MG63 (cell line): ENCODE results near the gene SYT13. TPM values are rescaled to one million over a fixed set of nuclear protein-coding genes. Genes with fewer than 3 reads are reported as not detected.
"Not testable (repeated sequence)": the region's sequence is repeated elsewhere in the genome, so short reads cannot be mapped to it uniquely, and the experiment has no call there.

Source experiments
- DNase-seq: peaks from one replicate; pipeline ENCODE4 v3.0.0-alpha.2; 2020
- H3K27me3 ChIP-seq: fragments of 250-450 bp; sonication (Bioruptor Pico); 2 replicates; pipeline ENCODE4 v1.5.1; 2020; ENCODE audit warnings: mild to moderate bottlenecking, moderate library complexity
- H3K36me3 ChIP-seq: fragments of 250-450 bp; sonication (Bioruptor Pico); 2 replicates; pipeline ENCODE4 v1.5.1; 2020; ENCODE audit warnings: mild to moderate bottlenecking, moderate library complexity
- H3K4me3 ChIP-seq: fragments of 250-450 bp; sonication (Bioruptor Pico); 2 replicates; pipeline ENCODE4 v1.5.1; 2020; ENCODE audit warnings: mild to moderate bottlenecking, moderate library complexity
- H3K9me3 ChIP-seq: fragments of 250-450 bp; sonication (Bioruptor Pico); 2 replicates; pipeline ENCODE4 v1.5.1; 2020; ENCODE audit warnings: mild to moderate bottlenecking, moderate library complexity
- total RNA-seq: library from RNA; depleted of rRNA; stranded (reverse); fragments of >200 nt; shearing (Covaris generic); gene quantifications from 2 replicates; pipeline ENCODE4 v1.2.3, GENCODE V29; 2014; ENCODE audit warnings: low replicate concordance

SYT13 gene
- total RNA-seq, 1 experiment from 2014 or later = not detected

DNA sequence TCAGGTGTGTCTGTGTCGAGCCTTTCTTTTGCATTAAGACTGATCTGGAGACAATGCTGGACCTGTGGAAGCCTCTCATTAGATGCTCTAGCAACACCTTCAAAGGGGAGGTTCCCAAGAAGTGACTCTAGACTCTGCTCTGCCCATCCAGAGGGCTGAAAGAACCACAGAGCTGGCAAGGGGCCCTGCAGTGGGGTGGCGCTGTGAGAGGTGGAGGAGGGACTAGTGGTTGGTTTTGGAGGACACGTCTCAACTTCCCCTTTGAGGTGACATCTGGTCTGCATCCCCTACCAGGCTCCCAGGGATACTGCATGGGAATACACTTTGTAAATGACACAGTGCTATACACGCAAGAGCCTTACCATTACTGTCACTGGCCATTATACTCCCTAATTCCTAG, 34.2 kb upstream of the SYT13 start:
- Histone ChIP-seq H3K4me3 (no peak overlapping the region), H3K27me3 (peaks cover 8% of the 10 kb centered on the region), H3K9me3 (no peaks in the 10 kb centered on the region), H3K36me3 (no peaks in the 10 kb centered on the region)
- no peak for DNase-seq

- H3K9me3 ChIP-seq = no peaks in the 10 kb centered on the region
- no peak for DNase-seq
- no peak overlapping the region for H3K4me3 ChIP-seq
- no peaks in the 10 kb centered on the region for H3K36me3 ChIP-seq
- H3K27me3 ChIP-seq = peaks cover 19% of the 10 kb centered on the region
Measured at GRCh38 chr11:45319077-45319476, 32.9 kb upstream of the SYT13 start.

GRCh38 chr11:45318516-45318915, 32.4 kb upstream of the SYT13 start:
- no peak overlapping the region for H3K4me3 ChIP-seq
- no peak for DNase-seq
- no peaks in the 10 kb centered on the region for H3K9me3 ChIP-seq
- H3K27me3 ChIP-seq = peaks cover 24% of the 10 kb centered on the region
- H3K36me3 ChIP-seq = no peaks in the 10 kb centered on the region

GRCh38 chr11:45316258-45316657, 30.1 kb upstream of the SYT13 start:
- H3K4me3 ChIP-seq = no peak overlapping the region
- H3K36me3 ChIP-seq = no peaks in the 10 kb centered on the region
- H3K27me3 ChIP-seq = peaks cover 38% of the 10 kb centered on the region
- DNase-seq = no peak
- no peaks in the 10 kb centered on the region for H3K9me3 ChIP-seq

DNA sequence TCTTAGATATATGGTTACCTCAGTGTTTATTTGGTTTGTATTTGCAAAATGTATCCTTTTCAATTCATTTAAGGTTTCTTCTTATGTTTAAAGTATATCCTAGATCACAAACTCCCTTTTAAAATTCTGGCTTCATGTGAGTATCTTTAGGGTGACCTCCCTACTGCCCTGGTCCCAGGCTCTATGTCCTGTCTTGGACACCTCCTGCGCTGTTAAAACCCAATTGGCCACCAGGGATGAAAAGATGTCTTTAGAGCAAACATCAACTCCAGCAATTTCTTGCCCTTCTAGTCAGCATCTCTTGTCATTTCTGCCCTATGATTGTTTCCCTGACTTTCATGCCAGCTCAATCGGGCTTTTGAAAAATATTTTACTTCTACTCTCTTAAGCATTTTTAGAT, 28.8 kb upstream of the SYT13 start:
- H3K27me3 ChIP-seq = peaks cover 41% of the 10 kb centered on the region
- no peak for DNase-seq
- H3K9me3 ChIP-seq = no peaks in the 10 kb centered on the region
- H3K4me3 ChIP-seq = no peak overlapping the region
- H3K36me3 ChIP-seq = no peaks in the 10 kb centered on the region

GRCh38 chr11:45313171-45313865, 27.2 kb upstream of the SYT13 start:
- Histone ChIP-seq H3K27me3 (peaks cover 41% of the 10 kb centered on the region), H3K9me3 (no peaks in the 10 kb centered on the region), H3K36me3 (no peaks in the 10 kb centered on the region), H3K4me3 (no peak overlapping the region)
- no peak for DNase-seq

DNA sequence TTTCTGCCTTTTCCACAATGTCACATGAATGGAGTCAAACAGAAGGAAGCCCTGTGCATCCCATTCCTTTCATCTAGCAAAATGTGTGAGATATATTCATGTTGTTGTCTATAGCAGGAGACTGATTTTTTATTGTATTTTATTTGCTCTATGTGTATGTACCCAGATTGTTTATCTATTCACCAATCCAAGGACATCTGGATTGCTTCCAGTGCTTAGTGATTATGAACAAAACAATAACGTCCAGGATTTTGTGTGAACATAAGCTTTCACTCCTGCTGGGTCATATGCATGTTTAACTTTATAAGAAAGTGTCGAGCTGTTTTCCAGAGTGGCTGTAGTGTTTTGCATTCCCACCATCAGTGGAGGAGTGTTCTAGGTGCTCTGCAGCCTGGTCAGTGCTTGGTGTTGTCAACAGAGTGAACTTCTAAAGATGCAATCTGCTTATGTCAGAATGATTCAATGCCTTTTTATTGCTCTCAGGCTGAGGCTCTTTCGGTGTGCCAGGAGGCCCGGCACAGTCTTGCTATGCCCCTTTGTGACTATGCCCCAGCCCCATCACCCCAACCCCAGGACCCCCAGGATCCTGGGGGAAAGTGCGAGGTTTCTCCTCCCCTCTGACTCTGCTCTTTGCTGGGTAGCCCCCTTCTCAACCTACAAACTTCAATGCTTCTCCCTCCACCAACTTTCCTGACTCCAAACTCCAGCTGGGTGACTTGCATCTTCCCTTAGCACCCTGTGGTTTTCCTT, 19.9 kb upstream of the SYT13 start:
- Histone ChIP-seq H3K9me3 (peaks cover 4% of the 10 kb centered on the region; the same call in 1 of the 2 replicates), H3K4me3 (no peak overlapping the region), H3K36me3 (no peaks in the 10 kb centered on the region), H3K27me3 (peaks cover 21% of the 10 kb centered on the region)
- DNase-seq = no peak

DNA sequence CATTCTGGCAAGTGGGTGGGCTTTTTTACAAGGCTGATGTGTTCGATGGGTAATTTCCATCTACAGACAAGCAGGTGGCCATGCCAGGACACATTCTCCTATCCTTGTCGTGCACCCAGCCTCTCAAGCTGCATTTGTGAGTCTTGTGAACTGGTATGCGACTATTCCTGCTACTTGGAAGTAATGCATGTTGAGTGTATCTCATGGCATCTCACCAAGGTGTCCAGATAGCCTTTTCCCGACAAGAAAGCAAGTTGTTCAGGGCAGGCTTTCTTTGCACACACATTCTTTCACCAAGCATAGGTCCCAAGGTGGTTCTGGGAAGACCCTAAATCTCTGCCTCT, 18.8 kb upstream of the SYT13 start:
- H3K9me3 ChIP-seq = peaks cover 4% of the 10 kb centered on the region; the same call in 1 of the 2 replicates
- no peak overlapping the region for H3K4me3 ChIP-seq
- H3K27me3 ChIP-seq = peaks cover 18% of the 10 kb centered on the region
- H3K36me3 ChIP-seq = no peaks in the 10 kb centered on the region
- DNase-seq = no peak

- Histone ChIP-seq H3K27me3 (peaks cover 18% of the 10 kb centered on the region), H3K4me3 (no peak overlapping the region), H3K9me3 (peaks cover 4% of the 10 kb centered on the region; the same call in 1 of the 2 replicates), H3K36me3 (no peaks in the 10 kb centered on the region)
- DNase-seq = no peak
Measured at GRCh38 chr11:45304111-45304991, 18.2 kb upstream of the SYT13 start.

DNA sequence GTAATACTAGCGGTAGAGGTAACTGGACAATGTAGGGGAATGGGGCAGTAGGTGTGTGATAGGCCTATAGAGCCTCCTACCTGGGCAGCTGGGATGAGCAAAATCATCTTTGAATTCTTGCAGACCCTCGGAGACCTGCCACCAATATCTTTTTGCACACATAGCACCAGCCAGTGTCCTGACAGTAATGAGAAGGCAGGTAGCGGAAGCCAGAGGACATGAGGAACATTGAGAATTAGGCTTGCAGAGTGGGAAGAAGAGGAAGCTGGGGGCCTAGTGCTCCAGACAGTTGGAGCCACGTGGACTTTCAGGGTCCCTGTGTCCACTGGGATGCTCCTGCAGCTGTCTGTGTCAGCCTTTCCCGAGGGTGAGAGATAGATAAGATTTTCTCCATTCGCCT, 17.2 kb upstream of the SYT13 start:
- DNase-seq = no peak
- H3K9me3 ChIP-seq = peaks cover 4% of the 10 kb centered on the region; the same call in 1 of the 2 replicates
- peaks cover 18% of the 10 kb centered on the region for H3K27me3 ChIP-seq
- no peak overlapping the region for H3K4me3 ChIP-seq
- H3K36me3 ChIP-seq = no peaks in the 10 kb centered on the region

- no peak for DNase-seq
- peaks cover 17% of the 10 kb centered on the region for H3K27me3 ChIP-seq
- H3K36me3 ChIP-seq = no peaks in the 10 kb centered on the region
- H3K4me3 ChIP-seq = no peak overlapping the region
- H3K9me3 ChIP-seq = no peaks in the 10 kb centered on the region
Measured at GRCh38 chr11:45301537-45302246, 15.6 kb upstream of the SYT13 start.

- H3K4me3 ChIP-seq = no peak overlapping the region
- no peaks in the 10 kb centered on the region for H3K9me3 ChIP-seq
- H3K36me3 ChIP-seq = no peaks in the 10 kb centered on the region
- H3K27me3 ChIP-seq = peaks cover 13% of the 10 kb centered on the region
- DNase-seq = no peak
Measured at GRCh38 chr11:45300715-45301114, 14.6 kb upstream of the SYT13 start.

- Histone ChIP-seq H3K9me3 (no peaks in the 10 kb centered on the region), H3K4me3 (no peak overlapping the region), H3K36me3 (no peaks in the 10 kb centered on the region), H3K27me3 (peaks cover 6% of the 10 kb centered on the region; the same call in 1 of the 2 replicates)
- DNase-seq = no peak
Measured at GRCh38 chr11:45298718-45299117, 12.6 kb upstream of the SYT13 start.

GRCh38 chr11:45296075-45296474, 9.9 kb upstream of the SYT13 start:
- Histone ChIP-seq H3K4me3 (no peak overlapping the region), H3K9me3 (no peaks in the 10 kb centered on the region), H3K36me3 (no peaks in the 10 kb centered on the region), H3K27me3 (peaks cover 13% of the 10 kb centered on the region)
- DNase-seq = no peak

- no peak for DNase-seq
- peaks cover 13% of the 10 kb centered on the region for H3K27me3 ChIP-seq
- 0 out of 2 replicates have a peak, but pooled peaks cover 3% of the 10 kb centered on the region for H3K9me3 ChIP-seq
- no peak overlapping the region for H3K4me3 ChIP-seq
- H3K36me3 ChIP-seq = no peaks in the 10 kb centered on the region
Measured at GRCh38 chr11:45294499-45294898, 8.4 kb upstream of the SYT13 start.

DNA sequence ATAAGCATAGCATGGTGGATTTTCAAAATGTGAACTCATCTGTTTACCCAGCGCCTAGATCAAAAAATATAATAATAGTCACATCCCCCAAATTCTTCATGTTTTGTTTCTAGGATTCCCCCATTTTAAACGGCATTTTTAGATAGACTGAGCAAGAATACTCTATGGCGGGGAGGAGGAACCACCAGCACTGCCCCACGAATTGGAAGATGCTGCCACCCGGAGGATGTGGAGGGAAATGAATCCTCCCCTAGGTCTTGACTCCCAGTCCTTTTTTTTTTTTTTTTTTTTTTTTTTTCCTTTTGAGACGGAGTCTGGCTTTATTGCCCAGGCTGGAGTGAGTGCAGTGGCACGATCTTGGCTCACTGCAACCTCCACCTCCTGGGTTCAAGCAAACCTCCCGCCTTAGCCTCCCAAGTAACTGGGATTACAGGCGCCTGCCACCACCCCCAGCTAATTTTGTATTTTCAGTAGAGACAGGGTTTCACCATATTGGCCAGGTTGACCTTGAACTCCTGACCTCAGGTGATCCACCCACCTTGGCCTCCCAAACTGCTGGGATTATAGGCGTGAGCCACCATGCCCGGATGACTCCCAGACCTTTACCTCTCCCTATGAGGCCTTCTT, 7.5 kb upstream of the SYT13 start:
- H3K27me3 ChIP-seq = peaks cover 13% of the 10 kb centered on the region
- not testable (repeated sequence) for H3K36me3 ChIP-seq, H3K9me3 ChIP-seq, H3K4me3 ChIP-seq
- peak; percentile 78 for DNase-seq
